HG02571 (cell line): ENCODE measurements around the gene LRRC27.
"Not testable (repeated sequence)": the region's sequence is repeated elsewhere in the genome, so short reads cannot be mapped to it uniquely, and the experiment has no call there.

Source experiments
- ATAC-seq: cut with Tn5 transposase; IDR thresholded peaks from one replicate; pipeline ENCODE4 v1.9.1; 2021; ENCODE audit warnings: mild to moderate bottlenecking, moderate library complexity; ENCODE audit not compliant: unreplicated experiment

The LRRC27 gene

GRCh38 chr10:132336064-132336746 is 4.2 kb downstream of the LRRC27 start:
- ATAC-seq = no peak

- no peak for ATAC-seq
Observed at GRCh38 chr10:132336919-132337407, 5.0 kb downstream of the LRRC27 start.

GRCh38 chr10:132337854-132338253 is 5.9 kb downstream of the LRRC27 start:
- ATAC-seq = not testable (repeated sequence)

GRCh38 chr10:132338876-132339275 is 6.9 kb downstream of the LRRC27 start:
- ATAC-seq = no peak

- no peak for ATAC-seq
Observed at GRCh38 chr10:132339276-132339675, 7.3 kb downstream of the LRRC27 start.

GRCh38 chr10:132341017-132341416 is 9.0 kb downstream of the LRRC27 start:
- no peak for ATAC-seq

GRCh38 chr10:132341781-132342180 is 9.8 kb downstream of the LRRC27 start:
- ATAC-seq = no peak

- no peak for ATAC-seq
Observed at GRCh38 chr10:132342553-132342952, 10.6 kb downstream of the LRRC27 start.

GRCh38 chr10:132344386-132344785 is 12.4 kb downstream of the LRRC27 start:
- no peak for ATAC-seq

GRCh38 chr10:132345345-132345744 is 13.4 kb downstream of the LRRC27 start:
- no peak for ATAC-seq

- ATAC-seq = no peak
Observed at GRCh38 chr10:132346806-132347205, 14.8 kb downstream of the LRRC27 start.

GRCh38 chr10:132347211-132347930 is 15.4 kb downstream of the LRRC27 start:
- ATAC-seq = no peak

- no peak for ATAC-seq
Observed at GRCh38 chr10:132347931-132348267, 15.9 kb downstream of the LRRC27 start.

- ATAC-seq = no peak
Observed at GRCh38 chr10:132349766-132350165, 17.8 kb downstream of the LRRC27 start.

- no peak for ATAC-seq
Observed at GRCh38 chr10:132350391-132350790, 18.4 kb downstream of the LRRC27 start.

GRCh38 chr10:132350946-132351345 is 19.0 kb downstream of the LRRC27 start:
- ATAC-seq = no peak

GRCh38 chr10:132351611-132352010 is 19.6 kb downstream of the LRRC27 start:
- ATAC-seq = no peak

- not testable (repeated sequence) for ATAC-seq
Observed at GRCh38 chr10:132352462-132353308, 20.7 kb downstream of the LRRC27 start.

- ATAC-seq = no peak
Observed at GRCh38 chr10:132353456-132354355, 21.7 kb downstream of the LRRC27 start.

GRCh38 chr10:132354356-132355094 is 22.5 kb downstream of the LRRC27 start:
- no peak for ATAC-seq
